GM19023 (cell line): ENCODE data around the gene PSMD13.
A peak's percentile ranks its signal among the peaks of the same experiment; 100 is the strongest.

ENCODE experiments used
- ATAC-seq: cut with Tn5 transposase; IDR thresholded peaks from one replicate; pipeline ENCODE4 v1.9.1; 2021; ENCODE audit warnings: mild to moderate bottlenecking, moderate library complexity; ENCODE audit not compliant: unreplicated experiment

The PSMD13 gene

DNA sequence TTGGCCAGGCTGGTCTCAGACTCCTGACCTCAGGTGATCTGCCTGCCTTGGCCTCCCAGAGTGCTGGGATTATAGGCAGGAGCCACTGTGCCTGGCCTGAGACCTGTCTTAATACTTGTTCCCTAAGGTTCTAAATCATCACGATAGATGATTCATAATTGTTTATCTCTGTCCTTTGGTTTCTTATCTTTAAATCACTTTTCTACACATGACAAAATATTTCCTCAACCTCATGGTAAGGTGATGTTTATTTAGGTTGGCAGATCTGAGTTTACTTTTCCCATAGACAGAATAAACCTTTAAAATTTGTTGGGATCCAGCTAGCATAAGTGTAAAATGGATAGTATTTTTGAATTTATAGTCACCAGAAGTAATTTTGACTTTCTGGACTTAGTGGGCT is 3.5 kb downstream of the PSMD13 start:
- ATAC-seq, result no peak

DNA sequence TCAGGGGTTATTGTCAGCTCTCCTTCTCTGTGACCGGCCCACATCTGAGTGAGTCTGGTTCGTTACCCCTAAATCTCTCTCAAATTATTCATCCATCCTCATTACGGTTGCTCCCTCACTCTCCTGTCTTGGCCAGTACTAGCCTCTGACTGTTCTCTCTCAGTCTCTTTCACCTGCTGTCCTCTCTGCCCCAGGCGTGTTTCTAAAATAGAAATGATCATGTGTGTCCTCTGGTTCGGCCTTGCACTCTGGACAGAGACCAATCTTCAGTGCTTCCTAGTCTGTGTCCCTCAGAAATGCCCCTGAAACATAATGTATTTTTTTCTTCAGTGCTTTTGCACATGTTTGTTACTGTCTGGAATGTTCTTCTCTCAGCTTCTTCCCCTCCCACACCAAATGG is 4.9 kb downstream of the PSMD13 start:
- ATAC-seq, result no peak

DNA sequence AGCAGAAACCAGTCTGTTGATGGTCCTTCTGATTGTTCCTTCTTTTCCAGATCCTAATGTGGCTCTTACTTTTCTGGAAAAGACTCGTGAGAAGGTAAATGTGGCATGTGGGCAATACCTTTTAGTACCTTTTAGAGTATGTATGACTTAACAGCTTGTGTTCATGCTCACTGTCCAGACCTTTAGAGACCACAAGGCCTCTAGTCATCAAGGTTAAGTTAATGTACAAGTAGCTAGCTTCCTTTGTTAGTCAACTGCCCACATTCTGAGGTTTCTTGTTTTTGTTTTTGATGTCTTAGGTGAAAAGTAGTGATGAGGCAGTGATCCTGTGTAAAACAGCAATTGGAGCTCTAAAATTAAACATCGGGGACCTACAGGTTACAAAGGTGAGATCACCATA is 7.6 kb downstream of the PSMD13 start:
- no peak for ATAC-seq

DNA sequence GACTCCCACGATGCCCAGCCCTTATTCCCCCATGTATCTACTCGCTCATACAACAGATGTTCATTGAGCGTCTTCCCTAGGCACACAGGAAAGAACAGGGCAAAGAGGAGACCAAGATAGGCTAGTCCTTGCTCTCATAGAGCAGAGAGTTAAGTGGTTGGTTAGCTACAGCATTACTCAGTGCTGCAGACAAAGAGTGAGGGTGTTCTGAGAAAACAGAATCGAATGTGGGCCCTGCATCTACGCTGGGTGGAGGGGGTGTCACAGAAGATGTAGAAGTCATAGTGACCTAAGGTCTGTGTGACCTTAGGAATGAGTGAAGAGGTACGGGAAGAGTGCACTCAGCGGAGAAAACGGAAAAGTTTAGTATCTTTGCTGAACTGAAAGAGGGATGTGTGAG is 12.3 kb downstream of the PSMD13 start:
- no peak for ATAC-seq

DNA sequence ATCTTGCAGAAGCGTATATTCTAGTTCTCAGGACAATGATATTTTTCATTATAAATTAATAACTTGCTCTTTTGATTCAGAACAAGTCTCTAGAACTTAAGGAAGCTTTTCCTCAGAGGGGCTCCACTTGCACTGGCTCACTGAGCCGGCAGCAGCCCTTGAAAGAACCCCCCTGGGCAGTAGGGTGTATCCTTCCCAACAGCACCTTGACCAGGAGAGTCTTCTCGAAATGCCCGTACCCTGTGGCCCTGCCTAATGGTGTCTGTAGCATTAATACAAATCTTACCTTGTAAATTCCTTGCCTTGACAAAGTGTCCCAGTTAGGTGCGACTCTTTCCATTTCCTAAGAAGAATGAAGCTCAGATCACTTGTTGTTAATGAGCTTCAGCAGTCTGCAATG is 13.5 kb downstream of the PSMD13 start:
- no peak for ATAC-seq

DNA sequence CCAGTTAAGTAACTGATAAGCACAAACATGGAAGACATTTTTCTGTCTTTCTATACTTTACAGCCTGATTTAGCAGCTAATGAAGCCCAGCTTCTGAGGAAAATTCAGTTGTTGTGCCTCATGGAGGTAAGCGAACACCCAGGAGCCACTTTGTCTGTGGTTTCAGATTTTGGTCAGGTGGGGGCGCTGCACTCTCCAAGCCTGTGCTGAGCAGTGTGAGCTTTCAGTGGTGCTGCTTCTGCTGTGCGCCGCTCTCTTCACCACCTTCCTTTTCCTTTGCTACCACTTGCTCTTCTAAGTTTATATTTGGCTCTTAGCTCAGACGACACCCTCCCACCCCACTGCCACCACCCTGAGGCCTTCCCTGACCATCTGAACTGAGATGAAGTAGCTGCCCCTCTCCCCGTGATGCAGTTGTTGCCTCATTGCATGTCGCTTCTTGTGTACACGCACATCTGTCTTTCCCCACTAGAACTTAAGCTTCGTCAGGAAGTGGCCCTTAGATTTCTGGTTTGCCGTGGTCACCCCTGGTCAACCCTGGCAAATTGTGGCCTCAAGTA is 14.0 kb downstream of the PSMD13 start:
- no peak for ATAC-seq

DNA sequence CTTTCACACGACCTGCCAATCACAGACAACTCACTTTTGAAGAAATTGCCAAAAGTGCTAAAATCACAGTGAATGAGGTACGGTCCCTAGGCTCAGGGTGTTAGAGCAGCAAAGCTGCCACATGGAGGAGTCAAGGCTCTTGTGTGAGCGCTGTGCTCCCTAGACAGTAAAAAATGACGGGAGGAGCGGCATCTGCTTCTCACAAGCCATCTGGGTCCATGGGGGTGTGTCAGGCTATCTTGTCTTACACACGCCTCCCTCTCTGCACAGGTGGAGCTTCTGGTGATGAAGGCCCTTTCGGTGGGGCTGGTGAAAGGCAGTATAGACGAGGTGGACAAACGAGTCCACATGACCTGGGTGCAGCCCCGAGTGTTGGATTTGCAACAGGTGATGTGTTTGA is 14.8 kb downstream of the PSMD13 start:
- ATAC-seq, result no peak

DNA sequence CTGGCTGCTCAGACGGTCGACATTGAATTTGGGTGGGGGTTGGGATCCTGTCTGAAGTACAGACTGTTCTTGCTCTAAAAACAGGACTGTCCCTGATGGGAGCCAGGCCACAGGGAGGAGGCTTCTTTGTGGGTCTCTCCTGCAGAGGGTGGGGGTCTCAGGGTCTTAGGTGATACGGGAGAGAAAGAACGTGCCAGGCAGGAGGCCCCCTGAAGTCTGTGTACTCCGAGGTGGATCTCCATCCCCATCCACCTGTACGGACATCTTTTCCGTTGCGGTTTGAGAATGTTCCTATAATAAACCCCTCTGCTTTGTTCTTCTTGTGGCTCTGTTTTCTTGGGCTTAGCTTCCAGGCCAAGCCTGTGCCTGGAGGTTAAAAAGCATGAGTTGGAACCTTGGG is 15.9 kb downstream of the PSMD13 start:
- no peak for ATAC-seq

DNA sequence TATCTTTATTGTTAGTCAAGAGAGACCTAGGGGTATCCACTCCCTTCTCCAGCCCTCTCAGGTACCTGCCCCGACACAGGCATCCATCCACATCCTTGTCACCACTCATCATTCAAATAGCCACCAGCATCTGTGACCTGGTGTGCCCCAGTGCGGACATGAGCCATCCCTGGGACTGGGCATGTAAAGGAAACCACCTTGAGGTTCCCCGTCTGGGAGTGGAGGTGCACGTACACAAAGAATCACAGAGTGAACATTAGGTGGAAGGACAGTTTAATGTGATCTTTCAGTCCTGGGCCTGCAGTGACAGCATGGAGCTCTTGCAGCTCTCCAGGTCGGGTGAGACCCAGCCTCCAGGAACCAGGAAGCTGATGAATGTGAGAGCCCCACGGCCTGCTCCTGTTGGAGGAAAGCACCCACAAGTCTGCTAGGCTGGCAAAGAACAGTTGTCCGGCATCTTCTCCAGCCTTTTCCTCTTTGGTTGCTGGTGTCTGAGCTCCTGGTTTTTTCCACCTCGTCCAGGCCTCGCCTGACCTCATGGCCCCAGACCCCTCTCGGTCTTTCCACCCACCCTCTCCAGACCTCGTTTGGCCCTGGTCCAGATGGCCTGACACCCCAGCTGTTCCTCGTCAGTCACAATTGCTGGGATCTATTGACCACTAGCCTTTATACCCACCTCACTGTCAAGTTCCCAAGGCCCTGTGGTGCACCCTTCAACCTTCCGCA is 16.5 kb downstream of the PSMD13 start:
- ATAC-seq, result no peak

DNA sequence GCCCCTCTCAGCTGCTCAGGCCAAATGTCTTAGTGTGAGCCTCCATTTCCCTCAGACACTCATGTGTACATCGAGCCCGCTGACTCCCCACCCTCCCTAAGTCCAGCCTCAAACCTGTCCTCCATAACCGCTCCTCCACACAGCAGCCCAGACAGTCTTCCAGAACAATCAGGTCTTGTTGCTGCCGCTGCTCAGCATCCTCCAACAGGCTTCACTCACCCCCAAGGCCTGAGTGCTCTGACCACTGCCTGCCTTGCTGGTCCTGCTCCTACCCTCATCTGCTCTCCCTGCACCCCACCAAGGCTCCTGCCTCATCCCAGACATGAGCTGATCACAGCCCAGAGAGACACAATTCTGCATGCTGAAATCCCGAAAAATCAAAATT is 17.1 kb downstream of the PSMD13 start:
- ATAC-seq, result no peak

DNA sequence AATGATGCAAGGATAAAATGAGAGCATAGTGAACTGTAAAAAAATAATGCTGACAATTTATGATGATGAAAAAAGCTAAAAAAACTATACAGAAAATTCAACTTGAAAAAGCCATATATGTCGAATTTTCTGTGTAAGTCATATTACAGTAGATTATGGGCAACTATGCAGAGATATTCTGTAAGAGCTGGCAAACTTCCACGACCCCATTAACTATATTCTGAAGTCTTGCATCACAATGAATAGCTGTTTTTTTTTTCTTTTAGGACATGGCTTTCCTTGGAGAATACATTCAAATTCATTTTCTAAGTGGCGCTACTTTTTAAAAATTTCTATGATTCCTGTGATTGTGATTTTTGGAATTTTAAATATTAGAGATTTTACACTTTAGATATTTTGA is 18.4 kb downstream of the PSMD13 start:
- no peak for ATAC-seq

DNA sequence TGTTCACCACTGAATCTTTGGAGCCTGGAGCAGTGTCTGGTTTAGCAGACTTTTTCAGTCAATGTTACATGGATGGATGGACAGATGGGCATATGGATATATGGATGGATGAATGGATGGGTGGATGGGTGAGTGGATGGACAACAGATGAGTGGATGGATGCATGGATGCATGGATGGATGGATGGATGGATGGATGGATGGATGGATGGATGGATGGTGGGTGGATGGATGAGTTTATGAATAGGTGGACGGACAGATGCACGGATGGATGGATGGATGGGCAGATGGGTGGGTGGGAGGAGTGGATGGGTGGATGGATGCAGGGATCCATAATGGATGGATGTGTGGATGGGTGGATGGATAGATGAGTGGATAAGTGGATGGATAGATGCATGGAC is 19.0 kb downstream of the PSMD13 start:
- no peak for ATAC-seq

DNA sequence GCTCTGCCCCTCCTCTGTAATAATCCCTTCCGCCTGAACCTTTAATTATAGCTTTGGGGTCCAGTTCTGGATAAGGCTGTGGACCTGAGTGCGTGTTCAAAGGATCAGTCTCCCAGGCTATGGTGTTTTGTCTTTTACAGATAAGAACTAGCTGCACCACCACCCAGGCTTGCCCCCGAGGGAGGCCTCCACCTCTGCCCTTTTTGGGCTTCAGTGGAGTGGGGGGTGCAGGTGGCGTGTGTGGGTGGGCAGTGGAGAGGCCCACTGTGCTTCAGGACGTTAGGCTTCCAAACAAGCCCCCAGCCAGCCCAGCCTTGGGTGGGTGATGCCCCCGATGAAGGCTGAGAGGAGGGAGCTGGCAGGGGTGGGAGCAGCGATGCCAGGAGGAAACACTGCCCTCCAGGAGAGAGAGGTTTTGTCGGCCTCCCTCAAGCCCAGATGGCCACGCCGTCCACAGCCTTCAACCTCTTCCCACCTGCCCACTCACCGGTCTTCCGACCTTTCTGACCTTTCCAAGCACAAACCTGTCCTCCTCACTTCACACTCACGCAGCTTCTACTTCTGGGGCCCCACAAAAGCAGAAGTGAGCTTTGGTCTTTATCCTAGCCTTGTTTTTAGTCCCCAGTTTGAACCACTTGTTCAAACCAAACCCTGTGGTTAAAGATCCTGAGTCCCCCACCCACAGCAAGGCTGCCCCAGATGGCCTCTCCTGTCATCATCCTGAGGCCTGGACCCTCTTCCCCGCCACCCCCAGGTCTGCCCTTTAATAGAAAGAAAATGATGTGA is 20.4 kb downstream of the PSMD13 start:
- no peak for ATAC-seq

DNA sequence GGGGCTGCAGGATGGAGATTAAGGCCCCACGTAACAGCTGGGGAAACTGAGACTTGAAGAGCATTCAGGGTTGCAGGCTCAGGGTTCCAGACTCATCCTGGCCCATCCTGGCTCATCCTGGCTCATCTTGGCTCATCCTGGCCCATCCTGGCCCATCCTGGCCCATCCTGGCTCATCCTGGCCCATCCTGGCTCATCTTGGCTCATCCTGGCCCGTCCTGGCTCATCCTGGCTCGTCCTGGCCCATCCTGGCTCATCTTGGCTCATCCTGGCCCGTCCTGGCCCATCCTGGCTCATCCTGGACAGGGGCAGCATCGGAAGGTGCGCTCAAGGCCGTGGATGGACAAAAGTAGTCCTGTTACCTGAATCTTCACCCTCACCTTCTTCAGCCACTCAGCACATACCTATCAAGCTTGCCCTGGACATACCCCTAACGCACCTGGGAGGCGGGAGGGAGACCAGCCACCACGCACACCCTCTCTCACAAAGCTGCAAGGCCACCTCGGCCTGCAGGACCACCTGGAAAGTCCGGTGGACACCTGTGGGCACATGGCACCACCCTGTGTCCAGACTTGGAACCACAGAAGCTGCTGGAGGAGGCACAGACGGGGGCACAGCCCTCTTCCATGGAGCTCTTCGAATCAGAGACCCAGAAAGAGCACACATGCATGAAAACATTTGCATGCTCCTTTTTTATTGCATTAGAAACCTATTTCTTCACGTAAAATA is 21.2 kb downstream of the PSMD13 start:
- no peak for ATAC-seq

DNA sequence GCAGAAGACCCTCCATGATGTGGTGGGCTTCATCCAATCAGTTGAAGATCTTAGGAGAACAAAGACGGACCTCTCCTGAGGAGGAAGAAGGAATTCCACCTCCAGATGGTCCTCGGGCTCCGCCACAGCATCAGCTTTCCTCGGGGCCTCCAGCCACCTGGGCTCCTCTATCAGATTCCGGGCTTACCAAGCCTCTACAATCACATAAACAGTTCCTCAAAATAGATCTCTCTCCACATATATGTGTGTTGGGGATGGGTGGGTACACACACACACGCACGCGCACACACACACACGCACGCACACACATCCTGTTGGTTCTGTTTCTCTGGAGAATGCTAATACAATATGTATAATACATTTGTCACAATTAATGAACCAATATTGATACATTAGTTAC is 22.6 kb downstream of the PSMD13 start:
- no peak for ATAC-seq

DNA sequence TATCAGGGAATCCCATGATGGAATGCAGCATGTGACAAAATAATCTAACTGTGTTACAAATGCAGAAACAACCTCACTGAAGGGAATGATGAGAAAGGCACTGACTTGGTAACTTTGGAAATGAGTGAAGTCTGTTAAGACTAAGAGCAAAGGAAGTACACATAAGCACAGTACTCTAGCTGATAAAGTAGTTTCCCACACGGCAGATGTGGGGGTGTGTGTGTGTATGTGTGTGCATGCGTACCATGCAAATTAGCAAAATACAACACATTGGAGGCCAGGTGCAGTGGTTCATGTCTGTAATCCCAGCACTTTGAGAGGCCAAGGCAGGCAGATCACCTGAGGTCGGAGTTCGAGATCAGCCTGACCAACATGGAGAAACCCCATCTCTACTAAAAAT is 24.8 kb downstream of the PSMD13 start:
- no peak for ATAC-seq

DNA sequence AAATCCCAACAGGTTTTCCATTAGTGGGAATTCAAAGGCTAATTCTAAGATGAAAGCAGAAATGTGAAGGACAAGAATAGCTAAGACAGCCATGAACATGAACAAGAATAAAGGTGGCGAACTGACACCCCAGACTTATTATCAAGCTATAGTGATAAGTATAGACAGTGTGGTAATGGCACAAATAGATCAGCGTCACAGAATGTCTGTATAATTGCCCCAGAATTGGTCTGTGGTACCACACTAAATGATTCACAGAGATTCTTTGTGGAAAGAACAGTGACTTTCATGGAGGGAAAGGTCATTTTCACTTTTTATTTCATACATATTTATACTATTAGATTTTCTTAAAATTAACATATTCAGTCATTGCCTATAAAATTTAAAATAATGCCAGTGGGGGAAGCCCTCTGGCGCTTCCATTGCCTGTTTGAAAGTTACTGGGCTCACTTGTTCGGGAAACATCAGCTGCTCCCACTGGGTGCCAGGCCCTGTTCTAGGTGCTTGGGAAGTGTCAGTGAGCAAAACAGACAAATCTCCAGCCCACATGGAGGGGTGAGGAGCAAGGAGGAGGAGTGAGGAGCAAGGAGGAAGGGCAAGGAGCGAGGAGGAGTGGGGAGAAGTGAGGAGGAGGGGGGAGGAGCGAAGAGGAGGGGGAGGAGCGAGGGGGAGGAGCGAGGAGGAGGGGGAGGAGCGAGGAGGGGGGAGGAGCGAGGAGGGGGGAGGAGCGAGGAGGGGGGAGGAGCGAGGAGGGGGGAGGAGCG is 30.1 kb downstream of the PSMD13 start:
- ATAC-seq, result no peak

DNA sequence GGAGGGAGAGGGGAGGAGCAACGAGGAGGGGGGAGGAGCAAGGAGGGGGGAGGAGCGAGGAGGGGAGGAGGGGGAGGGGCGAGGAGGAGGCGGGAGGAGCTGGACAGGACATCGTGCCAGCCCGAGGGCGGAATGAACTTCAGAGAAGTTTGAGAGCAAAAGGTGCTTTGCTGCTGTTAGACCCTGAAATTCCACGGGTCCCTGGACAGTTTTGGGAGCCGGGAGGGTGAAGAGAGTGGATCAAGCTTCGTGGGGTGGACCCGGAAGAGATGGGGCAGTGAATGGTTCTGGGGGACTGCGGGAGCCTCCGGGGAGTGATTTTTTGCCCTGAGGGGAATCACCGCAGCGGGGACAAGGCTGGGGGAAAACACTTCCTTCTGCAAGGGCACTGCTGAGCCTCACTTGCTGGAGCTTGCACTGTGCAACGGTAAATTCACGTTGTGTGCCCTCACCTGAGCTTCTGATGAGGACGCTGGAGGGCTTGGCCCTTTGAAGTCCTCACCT is 30.8 kb downstream of the PSMD13 start:
- ATAC-seq, result no peak

DNA sequence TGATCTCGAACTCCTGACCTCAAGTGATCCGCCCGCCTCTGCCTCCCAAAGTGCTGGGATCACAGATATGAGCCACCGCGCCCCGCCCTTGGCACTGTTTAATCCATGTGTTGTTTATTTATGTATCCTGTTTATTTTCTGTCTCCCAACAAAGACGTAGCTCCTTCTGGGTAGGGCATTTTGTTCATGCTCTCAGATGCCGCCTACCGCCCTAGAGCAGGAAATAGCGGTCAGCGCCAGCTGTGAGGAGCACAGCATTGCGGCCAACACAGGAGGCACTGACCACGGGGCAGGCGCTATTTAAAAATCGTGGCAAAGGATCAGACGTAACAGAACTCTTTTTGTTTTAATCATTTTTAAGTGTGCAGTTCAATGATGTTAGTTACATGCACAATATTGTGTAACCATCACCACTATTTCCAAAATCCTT is 32.0 kb downstream of the PSMD13 start:
- peak; percentile 60 for ATAC-seq

DNA sequence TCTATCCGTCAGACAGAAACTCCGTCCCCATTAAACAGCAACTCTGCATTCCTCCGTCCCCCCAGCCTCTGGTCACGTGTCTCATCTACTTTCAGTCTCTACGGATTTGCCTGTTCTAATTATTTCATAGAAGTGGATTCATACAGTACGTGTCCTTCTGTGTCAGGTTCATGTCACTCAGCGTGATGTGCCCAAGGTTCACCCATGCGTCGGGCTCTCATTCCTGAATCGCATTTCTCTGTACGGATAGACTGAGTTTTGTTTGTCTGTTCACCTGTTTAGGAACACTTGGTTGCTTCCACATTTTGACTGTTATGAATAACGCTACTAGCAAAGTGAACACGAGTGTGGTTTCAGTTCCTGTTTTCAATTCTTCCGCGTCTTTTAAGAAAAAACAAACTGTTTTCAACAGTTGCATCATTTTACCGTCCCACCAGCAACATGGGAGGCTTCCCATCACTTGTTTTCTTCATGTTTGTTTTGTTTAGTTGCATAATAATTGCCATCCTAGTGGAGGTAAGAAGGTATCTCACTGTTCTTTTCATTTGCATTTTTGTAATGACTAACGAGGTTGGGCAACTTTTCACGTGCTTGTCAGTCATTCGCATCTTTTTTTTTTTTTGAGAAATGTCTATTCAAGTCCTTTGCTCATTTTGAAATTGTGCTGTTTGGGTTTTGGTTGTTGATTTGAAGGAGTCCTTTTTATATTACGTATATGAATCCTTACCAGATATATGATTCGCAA is 32.5 kb downstream of the PSMD13 start:
- ATAC-seq, result peak; percentile 65
